Measurements from ENCODE around the gene BTBD6.

The BTBD6 gene

DNA sequence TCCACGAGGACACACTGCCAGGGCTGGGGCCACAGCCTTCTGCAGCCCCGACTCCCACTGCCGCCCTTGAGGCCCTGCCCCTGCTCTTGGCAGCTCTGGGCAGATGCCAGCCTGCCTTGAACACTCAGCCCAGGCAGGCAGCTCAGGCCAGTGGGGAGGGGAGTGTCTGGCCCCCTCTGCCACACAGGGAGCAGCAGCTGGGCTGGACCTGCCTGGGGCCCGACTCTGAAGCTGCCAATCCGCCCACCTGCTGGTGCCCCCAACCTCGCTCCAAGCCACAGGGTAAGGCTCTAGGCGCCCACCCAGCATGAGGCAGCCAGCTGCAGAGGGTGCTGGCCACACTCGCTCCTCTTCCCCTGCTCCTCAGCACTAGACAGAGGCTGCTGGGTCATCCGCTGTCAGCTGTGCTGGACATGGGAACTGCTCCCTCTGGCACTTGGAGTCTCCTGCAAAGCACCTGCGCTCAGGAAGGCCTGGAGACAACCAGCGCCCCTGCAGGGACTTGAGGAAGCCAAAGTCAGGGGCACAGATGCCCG is 42.6 kb upstream of the BTBD6 start:
- ChIA-PET CTCF (interaction anchor here (1.0 to 1.3 kb wide), 2 partner anchors 11 to 65 kb away, joined by 3 read pairs; no protein-coding TSS in a partner anchor), POLR2A (interaction anchor here (0.5 kb wide), 1 partner anchor 358 kb away, joined by 3 read pairs; no protein-coding TSS in a partner anchor)
- TF ChIP-seq, protein P1, sequence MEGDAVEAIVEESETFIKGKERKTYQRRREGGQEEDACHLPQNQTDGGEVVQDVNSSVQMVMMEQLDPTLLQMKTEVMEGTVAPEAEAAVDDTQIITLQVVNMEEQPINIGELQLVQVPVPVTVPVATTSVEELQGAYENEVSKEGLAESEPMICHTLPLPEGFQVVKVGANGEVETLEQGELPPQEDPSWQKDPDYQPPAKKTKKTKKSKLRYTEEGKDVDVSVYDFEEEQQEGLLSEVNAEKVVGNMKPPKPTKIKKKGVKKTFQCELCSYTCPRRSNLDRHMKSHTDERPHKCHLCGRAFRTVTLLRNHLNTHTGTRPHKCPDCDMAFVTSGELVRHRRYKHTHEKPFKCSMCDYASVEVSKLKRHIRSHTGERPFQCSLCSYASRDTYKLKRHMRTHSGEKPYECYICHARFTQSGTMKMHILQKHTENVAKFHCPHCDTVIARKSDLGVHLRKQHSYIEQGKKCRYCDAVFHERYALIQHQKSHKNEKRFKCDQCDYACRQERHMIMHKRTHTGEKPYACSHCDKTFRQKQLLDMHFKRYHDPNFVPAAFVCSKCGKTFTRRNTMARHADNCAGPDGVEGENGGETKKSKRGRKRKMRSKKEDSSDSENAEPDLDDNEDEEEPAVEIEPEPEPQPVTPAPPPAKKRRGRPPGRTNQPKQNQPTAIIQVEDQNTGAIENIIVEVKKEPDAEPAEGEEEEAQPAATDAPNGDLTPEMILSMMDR (IDR thresholded peaks at IDR 0.05; ENCODE audit: control extremely low read depth, extremely low read depth, low read depth, missing control alignments) = no peak
- no peak for DNase-seq (ENCODE audit: extremely low spot score)

DNA sequence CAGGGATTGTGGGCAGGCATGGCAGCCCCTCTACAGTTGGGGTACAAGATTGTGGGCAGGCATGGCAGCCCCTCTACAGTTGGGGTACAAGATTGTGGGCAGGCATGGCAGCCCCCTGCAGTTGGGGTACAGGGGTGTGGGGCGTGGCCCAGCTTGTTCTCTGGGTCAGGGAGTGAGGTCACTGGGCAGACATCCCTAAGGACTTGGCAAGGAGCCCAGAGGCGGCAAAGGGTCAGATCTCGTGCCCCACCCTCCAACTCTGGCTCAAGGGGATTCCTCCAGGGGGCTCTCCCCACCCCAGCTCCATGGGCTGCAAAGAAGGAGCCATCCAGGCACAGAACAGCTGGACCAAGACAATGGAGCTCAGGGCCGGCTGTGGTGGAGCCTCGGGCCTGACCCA is 41.5 kb upstream of the BTBD6 start:
- TF ChIP-seq, protein P1 (IDR thresholded peaks at IDR 0.05; ENCODE audit: control extremely low read depth, extremely low read depth, low read depth, missing control alignments) = no peak
- CTCF ChIA-PET = interaction anchor here (0.8 to 1.7 kb wide), 3 partner anchors 63 to 145 kb away, joined by 3 to 4 read pairs (median 3); no protein-coding TSS in a partner anchor
- DNase-seq (ENCODE audit: extremely low spot score) = no peak
- POLR2A ChIA-PET = no interaction called here

DNA sequence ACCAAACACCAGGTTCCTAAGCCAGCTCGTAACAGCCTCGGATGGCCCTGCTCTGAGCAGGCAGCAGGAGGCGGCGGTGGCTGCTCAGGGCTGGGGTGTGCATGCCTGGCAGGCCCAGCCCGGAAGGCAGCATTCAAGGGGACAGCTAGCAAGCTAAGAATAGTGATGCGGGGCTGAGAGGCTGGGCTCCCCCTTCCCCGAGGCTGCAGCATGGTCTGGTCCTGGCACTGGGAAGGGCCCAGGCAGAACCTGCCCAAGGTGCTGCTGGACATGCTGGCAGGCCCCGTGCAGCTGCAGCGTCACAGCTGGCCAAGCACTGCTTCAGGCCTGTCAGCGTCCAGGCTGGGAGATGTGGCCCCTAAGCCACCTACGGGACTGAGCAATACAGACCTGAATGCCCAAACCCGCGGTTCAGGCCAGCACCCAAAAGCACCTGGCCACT is 40.9 kb upstream of the BTBD6 start:
- CTCF ChIA-PET = interaction anchor here (0.8 to 1.7 kb wide), 2 partner anchors 117 to 144 kb away, joined by 3 to 4 read pairs; no protein-coding TSS in a partner anchor
- no peak for DNase-seq (ENCODE audit: extremely low spot score)
- POLR2A ChIA-PET = no interaction called here
- TF ChIP-seq, protein P1 (IDR thresholded peaks at IDR 0.05; ENCODE audit: control extremely low read depth, extremely low read depth, low read depth, missing control alignments) = no peak

DNA sequence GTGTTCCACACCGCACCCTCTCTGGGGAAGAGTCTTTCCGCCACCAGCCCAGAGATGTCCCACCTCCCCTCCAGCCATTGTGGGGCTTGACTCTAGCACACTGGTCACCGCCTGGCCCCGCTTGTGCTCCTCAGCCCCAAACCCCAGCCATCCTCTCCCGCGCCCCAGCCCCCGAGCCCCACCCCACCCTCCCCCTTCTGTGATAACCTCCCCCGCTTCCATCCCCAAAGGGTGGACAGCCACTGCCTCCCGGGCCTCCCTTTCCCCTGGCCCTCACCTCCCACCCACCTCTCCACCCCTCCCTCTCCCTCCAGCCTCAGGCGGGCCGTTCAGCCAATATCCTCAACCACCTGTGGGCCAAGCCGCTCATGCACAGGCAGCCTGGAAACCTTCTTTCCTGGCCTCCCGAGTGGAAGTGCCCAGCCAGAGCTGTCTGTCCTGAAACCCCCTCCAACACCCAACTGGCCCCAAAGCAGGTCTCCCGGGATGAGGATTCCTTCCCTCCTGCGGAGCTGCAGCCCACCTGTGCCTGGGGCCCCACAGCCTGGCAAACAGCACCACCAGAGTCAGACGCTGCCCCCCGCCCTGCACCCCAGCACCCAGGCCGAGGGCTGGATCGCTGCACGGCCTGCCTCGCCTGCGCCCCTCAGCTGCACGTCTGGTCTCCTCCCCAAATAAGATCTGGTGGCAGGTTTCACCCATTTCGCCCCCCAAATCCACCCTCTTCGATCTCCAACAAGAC is 40.2 kb upstream of the BTBD6 start:
- ChIA-PET POLR2A (no interaction called here), CTCF (interaction anchor here (1.7 kb wide), 1 partner anchor 118 kb away, joined by 4 read pairs; no protein-coding TSS in a partner anchor)
- TF ChIP-seq, protein P1 (IDR thresholded peaks at IDR 0.05; ENCODE audit: control extremely low read depth, extremely low read depth, low read depth, missing control alignments) = no peak
- DNase-seq (ENCODE audit: extremely low spot score) = no peak

DNA sequence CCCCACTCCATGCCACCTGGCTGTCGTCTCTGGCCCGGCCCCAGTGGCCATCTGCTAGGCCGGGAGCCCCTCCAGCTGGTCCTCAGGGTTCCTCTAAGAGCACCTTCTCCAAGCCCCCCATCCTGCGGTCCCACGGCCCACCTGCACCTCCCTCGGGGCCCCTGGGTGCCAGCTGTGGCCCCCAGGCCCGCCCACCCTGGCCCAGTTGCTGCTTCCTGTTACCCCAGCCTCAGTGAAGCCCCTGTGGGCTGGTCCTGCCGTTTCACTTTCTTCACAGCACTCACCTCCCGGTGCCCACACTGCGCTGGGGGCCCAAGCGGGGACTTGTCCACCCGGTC is 39.6 kb upstream of the BTBD6 start:
- TF ChIP-seq, protein P1 (IDR thresholded peaks at IDR 0.05; ENCODE audit: control extremely low read depth, extremely low read depth, low read depth, missing control alignments) = no peak
- ChIA-PET CTCF (interaction anchor here (1.7 kb wide), 1 partner anchor 119 kb away, joined by 4 read pairs; no protein-coding TSS in a partner anchor), POLR2A (no interaction called here)
- no peak for DNase-seq (ENCODE audit: extremely low spot score)

DNA sequence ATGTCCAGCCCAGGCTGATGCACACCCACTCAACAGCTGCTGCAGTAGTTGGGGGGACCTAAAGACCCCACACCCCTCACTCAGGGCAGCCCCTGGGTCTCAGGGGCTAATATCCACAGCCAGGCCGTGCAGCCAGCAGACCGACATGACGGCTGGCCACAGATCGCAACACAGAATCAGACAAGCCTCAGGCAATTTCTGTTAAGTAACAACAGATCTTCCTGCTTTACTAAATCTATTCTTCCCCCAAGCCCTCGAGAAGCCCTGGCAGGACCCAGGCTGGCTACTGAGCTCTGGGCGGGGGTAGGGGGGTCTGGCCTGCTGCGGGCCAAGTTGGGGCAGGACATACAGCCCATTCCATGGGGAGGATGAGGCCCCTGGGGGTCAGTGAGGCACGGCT is 39.2 kb upstream of the BTBD6 start:
- CTCF ChIA-PET = no interaction called here
- TF ChIP-seq, protein P1 (IDR thresholded peaks at IDR 0.05; ENCODE audit: control extremely low read depth, extremely low read depth, low read depth, missing control alignments) = no peak
- POLR2A ChIA-PET = no interaction called here
- no peak for DNase-seq (ENCODE audit: extremely low spot score)
